GM12891 (cell line): ENCODE measurements around the gene SF3B4.

Experiments used
- POLR2A ChIP-seq: IDR thresholded peaks from 2 replicates; pipeline ENCODE4 v1.6.1; 2011; ENCODE audit warnings: low read depth, low read length, control low read depth
- POLR2AphosphoS5 ChIP-seq: IDR thresholded peaks from 2 replicates; pipeline ENCODE4 v1.6.1; 2011; ENCODE audit warnings: low read depth, low read length, control low read depth
- TAF1 ChIP-seq: IDR thresholded peaks from 2 replicates; pipeline ENCODE4 v1.6.1; 2011; ENCODE audit warnings: low read depth, low read length, control low read depth

DNA sequence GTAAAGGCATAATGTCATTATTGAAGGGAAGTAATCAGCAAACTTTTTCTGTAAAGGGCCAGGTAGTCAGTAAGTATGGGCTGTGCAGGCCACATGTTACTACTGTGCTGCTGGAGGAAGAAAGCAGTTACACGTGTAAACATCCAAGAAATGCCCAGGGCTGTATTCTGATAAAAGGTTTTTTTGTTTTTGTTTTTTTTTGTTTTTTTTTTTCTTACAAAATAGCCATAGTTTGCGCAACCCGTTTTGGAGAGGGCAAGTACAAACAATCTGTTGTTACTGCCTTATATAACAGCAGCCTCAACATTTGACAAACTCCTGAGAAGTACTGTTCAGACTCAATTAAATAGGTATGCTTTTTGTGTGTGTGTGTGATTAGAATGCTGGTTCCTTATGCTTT, 35.8 kb upstream of the SF3B4 start:
- TF ChIP-seq POLR2A (no peak), TAF1 (no peak), POLR2AphosphoS5 (no peak)
